Endothelial cell of coronary artery (primary cell): ENCODE data around the gene BIRC2. TPM values are rescaled to one million over a fixed set of nuclear protein-coding genes. Genes with fewer than 3 reads are reported as not detected.

Experiments
- total RNA-seq: library from RNA; depleted of rRNA; stranded (reverse); fragments of >200 nt; gene quantifications from 2 replicates; pipeline ENCODE4 v1.2.3, GENCODE V29; 2014

BIRC2 gene
- total RNA-seq = 43.5 and 50.4 TPM in 2 replicates

DNA sequence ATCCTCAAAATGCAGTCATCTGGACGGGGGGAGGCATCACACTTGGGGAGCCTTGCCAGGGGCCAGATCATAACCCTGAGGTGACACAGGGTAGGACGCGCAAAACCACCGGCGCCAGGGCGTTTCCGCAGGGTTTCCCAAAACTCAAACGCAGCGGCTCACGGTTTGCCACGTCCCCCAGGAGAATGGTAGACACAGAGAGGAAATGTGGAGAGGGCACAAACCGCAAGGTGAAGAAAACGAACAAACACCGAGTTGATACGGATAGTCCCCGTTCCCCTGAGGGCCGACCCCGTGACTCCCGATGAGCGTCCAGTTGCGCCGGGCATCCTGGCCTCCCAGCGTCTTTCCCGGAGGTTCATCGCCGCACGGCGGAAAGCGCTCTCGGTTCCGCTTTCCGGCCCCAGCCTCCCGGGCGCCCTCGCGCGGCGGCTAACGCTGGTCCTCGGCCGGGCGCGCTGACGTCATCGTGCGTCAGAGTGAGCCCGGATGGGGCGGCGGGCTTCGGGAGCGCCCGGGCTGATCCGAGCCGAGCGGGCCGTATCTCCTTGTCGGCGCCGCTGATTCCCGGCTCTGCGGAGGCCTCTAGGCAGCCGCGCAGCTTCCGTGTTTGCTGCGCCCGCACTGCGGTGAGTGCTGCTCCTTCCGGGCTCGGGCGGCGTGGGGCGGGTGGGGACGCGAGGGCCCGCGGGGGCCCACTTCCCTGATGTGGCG is at the start of gene BIRC2:
TSS of gene BIRC2 (plus strand) at position 467 of the 714 bp plus-strand sequence. CDS start 2,641 bp downstream, outside the sequence.

GRCh38 chr11:102317099-102317767 is 29.8 kb upstream of the BIRC2 start, which contains the start of gene BIRC3:
BIRC3 (plus strand) TSS chr11:102317484; CDS start chr11:102324510, 7,026 bp downstream.

Other genes with a start within 250 kb of the BIRC2 start
- 32.7 and 33.2 TPM in 2 replicates for gene YAP1, start 236.8 kb upstream of the BIRC2 start, total RNA-seq
- 1.7 and 4.6 TPM in 2 replicates for gene BIRC3, start 29.7 kb upstream of the BIRC2 start, total RNA-seq
- 96.7 and 131 TPM in 2 replicates for gene TMEM123, start 105.6 kb downstream of the BIRC2 start, total RNA-seq
- gene MMP7, start 183.5 kb downstream of the BIRC2 start, total RNA-seq = 0.18 and 0.19 TPM in 2 replicates